GM21576 (cell line): ENCODE results near the gene LGR4.
A peak's percentile ranks its signal among the peaks of the same experiment; 100 is the strongest.
"Not testable (repeated sequence)": the region's sequence is repeated elsewhere in the genome, so short reads cannot be mapped to it uniquely, and the experiment has no call there.

Experiments
- ATAC-seq: cut with Tn5 transposase; IDR thresholded peaks from one replicate; pipeline ENCODE4 v1.9.1; 2021; ENCODE audit warnings: mild to moderate bottlenecking, moderate library complexity; ENCODE audit not compliant: unreplicated experiment

The LGR4 gene

DNA sequence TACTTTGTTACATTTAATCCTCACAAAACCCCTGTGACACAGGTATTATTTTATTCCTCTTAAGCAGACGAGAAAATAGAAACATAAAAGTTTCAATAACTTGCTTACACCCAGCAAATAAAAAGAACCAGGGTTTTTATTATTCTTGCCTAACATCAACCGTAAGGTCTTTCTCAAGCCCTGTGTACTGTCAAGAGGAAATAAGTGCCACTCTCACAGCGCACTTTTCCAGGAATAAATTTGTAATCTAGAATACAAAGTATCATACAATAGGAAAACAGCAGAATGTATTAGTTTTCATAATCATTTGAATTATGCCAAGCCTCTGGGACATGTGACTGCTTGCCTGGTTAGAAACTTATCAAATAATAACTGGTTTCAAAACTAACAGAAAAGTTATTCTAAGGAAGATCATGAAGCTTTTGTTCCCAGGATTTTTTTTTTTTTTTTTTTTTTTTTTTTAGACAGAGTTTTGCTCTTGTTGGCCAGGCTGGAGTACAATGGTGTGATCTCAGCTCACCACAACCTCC, 117.0 kb downstream of the LGR4 start:
- no peak for ATAC-seq

DNA sequence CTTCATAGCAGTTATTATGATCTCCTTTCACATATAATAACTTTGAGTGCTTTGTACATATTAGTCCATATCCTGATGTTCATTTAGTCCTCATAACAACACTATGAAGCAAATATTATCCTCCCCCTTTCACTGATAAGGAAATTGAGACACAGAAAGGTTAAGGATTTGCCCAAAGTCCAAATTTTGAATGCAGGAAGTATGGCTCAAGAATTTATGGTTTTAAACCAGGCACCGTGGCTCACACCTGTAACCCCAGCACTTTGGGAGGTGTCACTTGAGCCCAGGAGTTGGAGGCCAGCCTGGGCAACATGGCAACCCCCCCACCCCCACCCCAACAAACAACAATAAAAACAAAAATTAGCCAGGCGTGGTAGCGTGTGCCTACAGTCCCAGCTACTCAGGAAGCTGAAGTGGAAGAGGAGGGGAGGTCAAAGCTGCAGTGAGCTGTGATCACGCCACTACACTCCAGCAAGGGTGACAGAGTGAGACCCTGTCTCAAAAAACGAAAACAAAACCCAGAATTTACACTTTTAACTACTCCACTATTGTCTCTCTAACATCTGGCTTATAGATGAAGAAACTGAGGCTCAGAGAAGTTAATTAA, 118.1 kb downstream of the LGR4 start:
- ATAC-seq, result no peak

DNA sequence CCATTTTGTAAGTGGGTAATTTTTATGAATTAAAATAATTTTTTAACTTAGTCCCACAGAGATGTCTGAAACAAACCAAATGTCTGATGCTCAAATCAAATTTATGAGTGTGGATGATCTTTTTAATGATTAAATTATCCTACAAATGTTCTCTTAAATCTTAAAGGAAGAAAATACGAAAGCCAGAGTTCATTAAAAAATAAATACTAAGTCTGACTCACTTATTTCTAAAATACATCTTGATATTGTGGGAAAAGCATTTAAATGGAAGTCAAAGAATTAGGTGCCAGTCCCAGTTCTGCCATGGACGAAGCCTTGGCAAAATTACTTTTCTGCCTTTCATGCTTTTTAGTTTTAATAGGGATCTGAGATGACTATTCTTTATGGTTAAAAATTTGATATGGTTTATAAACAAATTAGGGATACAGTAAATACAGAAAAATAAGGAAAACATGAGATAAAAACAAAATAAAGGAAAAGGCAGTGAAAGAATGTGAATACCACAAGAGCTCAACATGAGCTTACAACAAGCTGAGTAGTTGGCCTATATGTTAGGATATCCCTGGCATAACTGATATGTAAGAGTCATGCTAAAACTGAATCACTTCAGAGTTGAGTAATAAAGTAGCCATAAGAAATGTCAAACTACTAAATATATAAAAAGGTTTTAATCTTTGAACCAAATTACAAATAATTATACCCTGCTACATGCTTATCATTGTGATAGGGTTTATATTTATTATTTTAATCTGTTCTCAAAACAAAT, 118.8 kb downstream of the LGR4 start:
- ATAC-seq, result no peak

DNA sequence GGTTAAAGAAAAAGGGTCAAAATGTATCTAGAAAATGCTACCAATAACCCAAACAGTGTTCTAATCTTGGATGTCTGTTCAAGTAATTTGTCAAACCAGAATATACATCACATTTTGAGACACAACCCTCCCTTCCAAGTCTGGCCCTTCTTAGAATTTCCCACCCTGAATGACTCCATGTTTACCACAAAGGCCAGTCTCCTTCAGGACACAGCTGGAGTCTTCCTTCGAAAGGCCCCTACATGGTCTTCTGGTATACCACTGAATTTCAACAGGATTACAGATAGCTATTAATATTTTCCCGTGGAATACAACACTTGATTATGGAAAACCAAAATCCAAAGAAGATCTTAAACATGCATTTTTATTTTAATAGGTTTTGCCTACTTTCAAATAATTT, 119.8 kb downstream of the LGR4 start:
- no peak for ATAC-seq

DNA sequence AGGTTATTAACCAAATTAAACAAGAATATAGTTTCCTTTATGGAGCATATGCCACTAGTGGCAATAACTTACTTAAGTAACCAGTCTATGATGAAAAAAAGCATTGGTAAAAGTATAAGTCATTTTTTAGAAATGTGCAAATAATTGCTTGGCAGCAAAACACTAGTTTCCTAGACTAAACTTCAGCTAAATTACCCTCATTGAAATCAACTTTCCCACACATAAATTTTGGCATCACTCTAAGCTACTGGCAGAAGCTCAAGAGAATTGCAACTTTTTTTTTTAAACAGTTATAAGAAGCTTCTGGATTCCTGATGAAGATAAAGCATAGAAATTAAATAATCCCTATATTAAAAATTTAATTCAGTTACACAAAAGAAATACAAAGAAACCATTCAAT, 122.1 kb downstream of the LGR4 start:
- no peak for ATAC-seq

DNA sequence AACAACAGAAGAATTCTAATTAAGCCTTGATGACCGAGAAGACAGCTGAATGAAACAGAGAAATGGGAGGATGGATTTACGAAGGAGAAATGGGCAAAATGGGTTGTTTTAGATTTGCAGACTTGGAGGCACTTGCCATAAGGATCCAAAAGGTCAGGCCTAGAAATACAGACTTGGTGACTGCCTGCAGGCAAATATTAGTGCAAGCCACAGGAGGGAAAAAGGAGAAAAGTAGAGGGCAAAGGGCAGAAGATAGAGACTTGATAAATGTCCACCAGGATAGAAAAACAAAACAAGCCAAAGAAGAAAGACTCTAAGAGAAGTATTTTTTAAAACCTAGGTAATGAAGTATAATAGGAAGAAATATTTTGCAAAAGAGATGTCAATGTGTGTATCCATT, 122.7 kb downstream of the LGR4 start:
- no peak for ATAC-seq

DNA sequence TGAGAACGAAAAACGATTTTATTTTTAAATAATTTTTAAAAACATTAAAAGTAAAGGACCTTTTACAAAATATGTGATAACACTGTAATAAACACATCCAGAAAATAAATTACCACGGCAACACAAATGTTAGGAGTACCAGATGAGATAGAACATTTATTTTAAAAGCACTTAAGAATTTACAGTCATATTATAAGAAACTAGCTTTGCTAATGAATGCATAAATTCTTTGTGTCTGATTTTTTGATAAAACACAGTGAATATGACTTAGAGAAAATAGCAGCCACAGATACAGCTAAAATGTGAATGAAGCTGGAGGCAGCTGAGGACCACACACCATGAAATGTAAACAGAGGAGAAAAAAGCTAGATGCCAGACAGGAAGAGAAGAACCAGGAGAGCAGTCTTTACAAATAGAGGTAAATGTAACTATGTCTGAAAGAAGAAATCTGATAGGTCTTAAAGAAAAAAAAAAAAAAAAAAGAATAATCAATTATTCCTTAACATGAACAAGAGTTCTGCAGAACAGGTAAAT, 124.2 kb downstream of the LGR4 start:
- ATAC-seq, result no peak

DNA sequence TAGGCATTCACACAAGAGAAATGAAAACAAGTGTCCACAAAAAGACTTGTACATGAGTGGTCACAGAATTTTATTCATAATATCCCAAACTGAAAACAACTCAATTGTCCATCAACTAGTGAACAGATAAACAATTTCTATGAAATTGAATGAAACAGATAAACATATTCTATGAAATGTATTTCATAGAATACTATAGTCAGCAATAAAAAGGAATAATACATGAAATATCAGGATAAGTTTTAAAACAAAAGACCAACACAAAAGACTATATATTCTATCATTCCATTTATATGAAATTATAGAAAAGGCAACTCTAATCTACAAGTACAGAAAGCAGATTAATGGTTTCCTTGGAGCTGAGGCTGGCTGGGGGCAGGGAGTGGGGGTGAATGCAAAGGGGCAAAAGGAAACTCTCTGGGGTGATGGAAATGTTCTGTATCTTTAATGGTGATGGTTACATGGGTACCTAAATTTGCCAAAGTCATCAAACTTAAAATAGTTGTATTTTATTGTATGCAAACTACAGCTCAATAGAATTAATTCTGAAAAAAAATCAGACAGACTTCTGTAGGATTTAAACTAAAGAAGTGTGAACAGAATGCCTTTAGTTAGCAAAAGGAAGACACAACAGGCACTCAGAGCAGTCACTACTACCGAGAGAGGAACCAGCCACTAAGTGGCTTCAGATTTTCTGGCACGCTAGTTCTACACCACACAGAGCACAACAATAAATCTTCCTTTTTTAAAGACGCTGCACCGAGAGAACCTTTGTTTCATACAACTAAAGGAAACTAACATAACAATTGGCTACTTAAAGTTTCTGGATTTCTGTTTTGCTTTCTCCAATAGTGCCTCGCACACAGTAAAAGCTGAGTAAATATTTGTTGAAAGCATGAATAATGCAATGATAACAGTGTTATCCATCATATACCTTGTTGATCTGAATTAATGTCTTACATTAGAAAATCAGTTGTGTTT, 124.9 kb downstream of the LGR4 start:
- ATAC-seq, result no peak

DNA sequence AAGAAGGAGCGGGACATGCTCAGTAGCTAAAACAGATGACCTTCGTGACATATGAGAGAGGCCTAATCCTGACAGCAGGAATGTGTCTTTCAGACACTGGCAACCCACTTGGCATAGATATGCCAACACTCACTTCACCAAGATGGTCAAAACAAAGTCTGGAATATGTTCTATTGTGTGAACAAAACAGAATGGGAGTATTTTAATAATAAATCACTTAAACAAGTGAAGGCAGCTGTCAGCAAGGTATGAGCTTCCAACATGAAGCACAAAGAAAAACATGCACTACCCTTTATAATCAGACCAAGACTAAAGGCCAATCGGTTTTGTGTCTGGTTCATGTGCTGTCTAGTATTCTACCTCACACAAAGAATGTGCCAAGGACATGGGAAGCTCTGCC, 132.6 kb downstream of the LGR4 start:
- ATAC-seq, result no peak

DNA sequence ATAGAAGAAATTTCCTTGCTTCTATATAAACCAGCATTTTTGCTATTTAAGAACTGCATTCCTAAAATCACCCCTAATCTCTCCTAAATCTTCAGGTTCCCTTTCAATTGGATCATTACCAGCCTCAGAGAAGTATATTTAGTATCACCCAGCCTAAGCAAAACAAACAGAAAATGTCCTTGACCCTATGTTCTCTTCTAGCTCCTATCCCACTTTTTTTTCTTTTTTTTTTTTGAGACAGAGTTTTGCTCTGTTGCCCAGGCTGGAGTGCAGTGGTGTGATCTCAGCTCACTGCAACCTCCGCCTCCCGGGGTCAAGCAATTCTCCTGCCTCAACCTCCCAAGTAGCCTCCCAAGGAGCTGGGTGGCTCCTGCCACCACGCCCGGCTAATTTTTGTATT, 137.8 kb downstream of the LGR4 start:
- ATAC-seq, result not testable (repeated sequence)

DNA sequence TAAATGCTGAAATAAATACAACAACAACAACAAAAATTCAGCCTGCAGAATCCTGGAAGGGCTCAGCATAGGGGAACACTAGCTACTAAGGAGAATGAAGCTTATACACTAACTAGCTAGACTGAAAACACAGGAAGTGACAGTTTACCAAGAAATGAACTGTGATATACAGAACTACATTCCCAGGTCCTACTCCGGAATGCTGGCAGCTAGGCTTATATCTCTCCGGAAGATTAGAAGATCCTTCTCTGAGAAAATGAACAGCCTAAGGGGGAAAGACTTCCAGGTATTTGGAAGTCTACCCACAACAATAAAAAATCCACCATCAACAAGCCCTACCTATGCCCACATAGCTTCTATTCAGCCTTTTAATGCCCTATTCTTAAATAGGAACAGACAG, 140.6 kb downstream of the LGR4 start:
- no peak for ATAC-seq

DNA sequence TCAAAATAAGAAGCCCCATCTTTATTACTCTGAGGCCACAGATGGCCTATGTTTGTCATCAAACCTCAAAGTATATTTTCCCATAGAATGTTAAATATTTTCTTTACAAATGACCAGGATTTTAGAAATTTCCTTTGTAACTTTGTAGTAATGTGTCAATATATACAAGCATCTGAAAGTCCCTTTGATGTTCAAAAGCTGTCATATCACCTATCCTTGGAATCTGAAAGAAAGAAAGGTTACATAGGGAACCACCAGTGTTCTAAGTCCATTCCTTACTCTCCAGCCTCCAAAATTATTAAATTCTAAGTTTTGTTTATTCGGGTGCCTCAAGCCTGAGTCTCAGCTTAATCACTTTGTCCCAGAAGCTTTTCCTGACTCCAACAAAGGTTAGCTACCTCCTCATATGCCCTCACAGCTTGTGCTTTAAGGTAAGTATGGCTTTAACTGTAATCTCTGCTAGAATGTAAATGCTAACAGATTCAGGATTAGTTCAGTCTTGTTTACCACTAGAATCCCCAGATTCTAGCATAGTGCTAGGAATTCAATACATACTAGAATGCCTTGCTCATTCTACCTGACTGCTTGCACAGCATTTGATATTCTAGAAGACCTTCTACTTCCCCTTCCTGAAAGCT, 141.8 kb downstream of the LGR4 start:
- ATAC-seq, result no peak

DNA sequence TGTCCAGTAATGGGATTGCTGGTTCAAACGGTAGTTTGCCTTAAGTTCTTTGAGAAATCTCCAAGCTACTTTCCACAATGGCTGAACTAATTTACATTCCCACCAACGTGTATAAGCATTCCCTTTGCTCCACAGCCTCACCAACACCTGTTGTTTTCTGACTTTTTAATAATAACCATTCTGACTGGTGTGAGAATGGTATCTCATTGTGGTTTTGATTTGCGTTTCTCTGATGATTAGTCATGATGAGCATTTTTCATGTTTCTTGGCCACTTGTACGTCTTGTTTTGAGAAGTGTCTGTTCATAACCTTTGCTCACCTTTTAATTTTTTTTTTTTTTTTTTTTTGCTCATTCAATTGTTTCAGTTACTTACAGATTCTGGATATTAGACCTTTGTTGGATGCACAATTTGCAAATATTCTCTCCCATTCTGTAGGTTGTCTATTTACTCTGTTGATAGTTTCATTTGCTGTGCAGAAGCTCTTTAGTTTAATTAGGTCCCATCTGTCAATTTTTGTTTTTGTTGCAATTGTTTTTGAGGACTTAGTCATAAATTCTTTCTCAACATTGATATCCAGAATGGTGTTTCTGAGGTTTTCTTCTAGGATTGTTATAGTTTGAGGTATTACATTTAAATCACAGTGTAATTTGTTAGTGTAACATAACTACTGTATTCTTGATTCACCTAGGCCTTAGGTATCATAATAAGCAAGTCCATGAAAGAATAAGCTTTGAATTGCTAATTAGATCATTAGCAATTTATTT, 142.5 kb downstream of the LGR4 start:
- ATAC-seq, result no peak

DNA sequence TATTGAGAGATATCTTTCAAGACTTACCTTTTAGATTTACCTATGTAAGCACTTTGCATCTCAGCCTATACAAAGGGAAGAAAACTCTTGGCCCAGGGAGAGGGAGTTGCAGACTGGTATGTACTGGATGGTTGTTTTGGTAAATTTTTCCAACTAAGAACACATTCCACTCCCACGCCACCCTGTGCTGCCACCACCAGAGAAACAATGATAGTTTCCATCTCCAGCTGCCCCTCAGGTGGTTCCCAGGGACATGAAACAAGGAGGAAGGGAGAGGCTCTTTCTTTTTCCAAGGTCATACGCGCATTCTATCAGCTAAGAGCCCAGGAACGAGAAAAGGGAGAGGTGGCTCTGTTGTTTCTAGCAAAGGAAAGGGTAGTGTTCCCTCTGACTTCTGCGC, 144.0 kb downstream of the LGR4 start:
- ATAC-seq, result no peak

DNA sequence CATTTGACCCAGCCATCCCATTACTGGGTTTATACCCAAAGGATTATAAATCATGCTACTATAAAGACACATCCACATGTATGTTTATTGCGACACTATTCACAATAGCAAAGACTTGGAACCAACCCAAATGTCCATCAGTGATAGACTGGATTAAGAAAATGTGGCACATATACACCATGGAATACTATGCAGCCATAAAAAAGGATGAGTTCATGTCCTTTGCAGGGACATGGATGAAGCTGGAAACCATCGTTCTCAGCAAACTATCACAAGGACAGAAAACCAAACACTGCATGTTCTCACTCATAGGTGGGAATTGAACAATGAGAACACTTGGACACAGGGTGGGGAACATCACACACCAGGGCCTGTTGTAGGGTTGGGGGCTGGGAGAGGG, 145.5 kb downstream of the LGR4 start:
- ATAC-seq, result not testable (repeated sequence)

DNA sequence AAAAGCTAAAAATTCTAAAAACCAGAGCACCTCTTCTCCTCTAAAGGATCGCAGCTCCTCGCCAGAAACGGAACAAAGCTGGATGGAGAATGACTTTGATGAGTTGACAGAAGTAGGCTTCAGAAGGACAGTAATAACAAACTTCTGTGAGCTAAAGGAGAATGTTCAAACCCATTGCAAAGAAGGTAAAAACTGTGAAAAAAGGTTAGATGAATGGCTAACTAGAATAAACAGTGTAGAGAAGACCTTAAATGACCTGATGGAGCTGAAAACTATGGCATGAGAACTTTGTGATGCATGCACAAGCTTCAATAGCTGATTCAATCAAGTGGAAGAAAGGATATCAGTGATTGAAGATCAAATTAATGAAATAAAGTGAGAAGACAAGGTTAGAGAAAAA, 150.4 kb downstream of the LGR4 start:
- not testable (repeated sequence) for ATAC-seq

DNA sequence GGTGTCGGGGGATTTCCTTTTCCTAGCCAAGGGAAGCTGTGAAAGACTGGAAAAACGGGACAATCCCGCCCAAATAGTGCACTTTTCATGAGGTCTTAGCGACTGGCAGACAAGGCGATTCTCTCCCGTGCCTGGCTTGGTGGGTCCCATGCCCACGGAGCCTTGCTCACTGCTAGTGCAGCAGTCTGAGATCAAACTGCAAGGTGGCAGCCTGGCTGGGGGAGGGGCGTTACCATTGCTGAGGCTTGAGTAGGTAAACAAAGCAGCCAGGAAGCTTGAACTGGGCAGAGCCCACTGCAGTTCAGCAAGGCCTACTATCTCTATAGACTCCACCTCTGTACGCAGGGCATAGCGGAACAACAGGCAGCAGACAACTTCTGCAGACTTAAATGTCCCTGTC, 151.2 kb downstream of the LGR4 start:
- ATAC-seq, result not testable (repeated sequence)

DNA sequence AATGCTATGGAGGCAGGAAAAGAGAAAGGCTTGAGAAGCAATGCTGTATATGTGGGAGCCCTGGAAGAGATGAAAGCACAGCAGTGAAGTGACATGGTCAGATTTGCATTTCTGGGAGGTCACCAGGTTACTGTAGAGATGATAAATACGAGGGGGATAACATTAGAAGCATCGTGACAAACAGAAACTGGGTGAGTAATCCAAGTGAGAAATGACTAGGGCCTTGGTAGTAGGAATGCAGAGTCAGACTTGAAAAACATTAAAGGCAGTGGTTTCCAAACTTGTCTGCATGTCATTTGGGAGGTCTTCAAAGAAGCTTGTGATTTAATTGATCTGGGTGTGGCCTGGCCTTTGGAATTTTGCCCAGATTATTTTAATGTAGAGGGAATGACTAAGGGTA, 153.5 kb downstream of the LGR4 start:
- peak; percentile 98 for ATAC-seq

DNA sequence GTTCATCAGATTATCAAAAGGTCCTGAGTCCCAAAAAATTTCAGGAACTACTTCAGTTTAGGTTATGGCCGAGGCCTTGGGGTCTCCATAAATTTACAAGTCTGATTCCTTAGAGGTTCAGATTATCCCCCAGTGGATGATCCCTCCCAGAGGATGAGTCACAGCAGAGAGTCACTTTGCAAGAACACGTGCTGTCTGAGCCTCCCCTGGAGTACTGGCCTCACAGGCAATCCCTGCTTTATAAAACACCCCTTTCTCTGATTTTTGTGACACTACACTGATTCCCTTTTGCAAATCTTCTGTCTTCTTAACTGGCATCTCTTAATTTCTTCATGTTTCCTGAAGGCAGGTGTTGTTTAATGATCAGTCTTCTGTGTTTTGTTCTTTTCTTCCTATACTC, 154.8 kb downstream of the LGR4 start:
- no peak for ATAC-seq
